Measurements from ENCODE around the gene A1BG. TPM values are rescaled to one million over a fixed set of nuclear protein-coding genes. Genes with fewer than 3 reads are reported as not detected.

The A1BG gene
- total and polyA plus RNA-seq, 4 donors: 1.2 to 53.4 (median 18.6) TPM

DNA sequence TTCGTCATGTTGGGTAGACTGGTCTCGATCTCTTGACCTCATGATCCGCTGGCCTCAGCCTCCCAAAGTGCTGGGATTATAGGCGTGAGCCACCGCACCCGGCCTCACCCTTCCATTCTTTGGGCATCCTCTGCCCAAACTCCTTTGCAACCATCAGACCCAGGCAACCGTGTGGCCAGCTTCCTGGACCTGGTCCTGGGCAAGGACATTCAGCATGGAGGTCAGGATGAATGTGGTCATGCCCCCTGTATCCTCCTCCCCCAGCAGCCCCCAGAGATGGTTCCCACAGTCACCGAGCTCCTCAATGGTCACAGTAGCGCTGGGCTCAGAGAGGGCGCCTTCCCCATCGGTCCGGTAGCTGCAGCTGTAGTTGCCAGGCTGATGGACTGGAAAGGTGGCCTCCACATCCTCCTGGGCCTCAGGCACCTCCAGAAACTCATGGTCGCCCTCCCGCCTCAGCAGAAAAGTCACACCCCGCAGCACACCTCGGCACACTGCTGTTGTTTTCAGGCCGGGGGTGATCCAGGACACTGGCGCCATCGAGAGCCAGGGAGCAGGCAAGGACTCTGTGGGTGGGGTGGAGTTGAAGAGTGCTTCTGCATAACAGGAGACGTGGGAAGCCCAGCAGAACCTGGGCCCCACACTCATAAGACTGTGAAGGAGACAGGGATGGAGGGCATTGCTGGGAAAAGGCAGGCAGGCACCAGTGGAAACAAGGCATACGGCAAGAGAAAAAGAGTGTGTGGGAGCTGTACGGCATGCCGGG is 1.1 kb downstream of the A1BG start:
- DNase-seq (peak in 1 of 3 donors; percentile 11), ATAC-seq (ENCODE audit: insufficient read depth, low FRiP score) (no peak)
- no peak overlapping the region for H3K9ac ChIP-seq (ENCODE audit: insufficient read depth in 1 of 2, low read length in 2 of 2)
- H3K9me3 ChIP-seq (ENCODE audit: control insufficient read depth in 4 of 4, insufficient read depth in 3 of 4, low read length in 3 of 4): peaks cover 0 to 10% (median 0%) of the 10 kb centered on the region in 4 donors
- 85 to 93% methylated on average over 23 of the region's 23 CpGs for WGBS, 2 donors
- H3K27me3 ChIP-seq (ENCODE audit: control insufficient read depth in 3 of 3, insufficient read depth in 3 of 3, low read length in 2 of 3): peaks cover 0 to 47% (median 39%) of the 10 kb centered on the region in 3 donors
- TF ChIP-seq, protein P1, sequence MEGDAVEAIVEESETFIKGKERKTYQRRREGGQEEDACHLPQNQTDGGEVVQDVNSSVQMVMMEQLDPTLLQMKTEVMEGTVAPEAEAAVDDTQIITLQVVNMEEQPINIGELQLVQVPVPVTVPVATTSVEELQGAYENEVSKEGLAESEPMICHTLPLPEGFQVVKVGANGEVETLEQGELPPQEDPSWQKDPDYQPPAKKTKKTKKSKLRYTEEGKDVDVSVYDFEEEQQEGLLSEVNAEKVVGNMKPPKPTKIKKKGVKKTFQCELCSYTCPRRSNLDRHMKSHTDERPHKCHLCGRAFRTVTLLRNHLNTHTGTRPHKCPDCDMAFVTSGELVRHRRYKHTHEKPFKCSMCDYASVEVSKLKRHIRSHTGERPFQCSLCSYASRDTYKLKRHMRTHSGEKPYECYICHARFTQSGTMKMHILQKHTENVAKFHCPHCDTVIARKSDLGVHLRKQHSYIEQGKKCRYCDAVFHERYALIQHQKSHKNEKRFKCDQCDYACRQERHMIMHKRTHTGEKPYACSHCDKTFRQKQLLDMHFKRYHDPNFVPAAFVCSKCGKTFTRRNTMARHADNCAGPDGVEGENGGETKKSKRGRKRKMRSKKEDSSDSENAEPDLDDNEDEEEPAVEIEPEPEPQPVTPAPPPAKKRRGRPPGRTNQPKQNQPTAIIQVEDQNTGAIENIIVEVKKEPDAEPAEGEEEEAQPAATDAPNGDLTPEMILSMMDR (IDR thresholded peaks at IDR 0.05; ENCODE audit: control extremely low read depth, extremely low read depth): no peak
- H3K4me3 ChIP-seq: no peak overlapping the region
- H3K36me3 ChIP-seq (ENCODE audit: control insufficient read depth in 4 of 4, insufficient read depth in 4 of 4, low read length in 4 of 4): peaks cover 0 to 5% (median 0%) of the 10 kb centered on the region in 4 donors
- H3K27ac ChIP-seq (ENCODE audit: low read depth in 1 of 2, low read length in 1 of 2): no peak overlapping the region
- H3K4me1 ChIP-seq (ENCODE audit: control insufficient read depth in 5 of 5, insufficient read depth in 5 of 5, low read length in 5 of 5): peaks cover 0 to 29% (median 2%) of the 10 kb centered on the region in 5 donors

DNA sequence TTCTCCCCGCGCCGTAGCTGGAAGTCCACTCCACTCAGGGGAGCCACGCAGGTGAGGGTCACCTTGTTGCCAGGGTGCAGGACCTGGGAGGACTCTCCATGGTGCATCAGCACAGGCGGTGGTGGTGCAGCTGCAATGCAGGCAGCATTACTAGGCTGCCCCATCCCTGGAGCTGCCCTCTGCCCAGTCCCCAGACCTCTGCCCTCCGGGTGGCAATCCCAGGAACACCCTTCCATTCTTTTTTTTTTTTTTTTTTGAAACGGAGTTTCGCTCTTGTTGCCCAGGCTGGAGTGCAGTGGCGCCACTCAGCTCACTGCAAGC is 1.8 kb downstream of the A1BG start:
- 92 to 95% methylated on average over 7 to 9 of the region's 9 CpGs for WGBS, 2 donors
- Histone ChIP-seq H3K4me1 (ENCODE audit: control insufficient read depth in 5 of 5, insufficient read depth in 5 of 5, low read length in 5 of 5) (peaks cover 0 to 22% (median 2%) of the 10 kb centered on the region in 5 donors), H3K9ac (ENCODE audit: insufficient read depth in 1 of 2, low read length in 2 of 2) (no peak overlapping the region), H3K9me3 (ENCODE audit: control insufficient read depth in 4 of 4, insufficient read depth in 3 of 4, low read length in 3 of 4) (peaks cover 0 to 6% (median 0%) of the 10 kb centered on the region in 4 donors), H3K27ac (ENCODE audit: low read depth in 1 of 2, low read length in 1 of 2) (no peak overlapping the region), H3K36me3 (ENCODE audit: control insufficient read depth in 4 of 4, insufficient read depth in 4 of 4, low read length in 4 of 4) (peaks cover 0 to 5% (median 0%) of the 10 kb centered on the region in 4 donors), H3K4me3 (no peak overlapping the region), H3K27me3 (ENCODE audit: control insufficient read depth in 3 of 3, insufficient read depth in 3 of 3, low read length in 2 of 3) (peaks cover 0 to 51% (median 43%) of the 10 kb centered on the region in 3 donors)
- TF ChIP-seq, protein P1 (IDR thresholded peaks at IDR 0.05; ENCODE audit: control extremely low read depth, extremely low read depth): no peak
- DNase-seq: peak in 1 of 3 donors; percentile 6
- ATAC-seq (ENCODE audit: insufficient read depth, low FRiP score): no peak

DNA sequence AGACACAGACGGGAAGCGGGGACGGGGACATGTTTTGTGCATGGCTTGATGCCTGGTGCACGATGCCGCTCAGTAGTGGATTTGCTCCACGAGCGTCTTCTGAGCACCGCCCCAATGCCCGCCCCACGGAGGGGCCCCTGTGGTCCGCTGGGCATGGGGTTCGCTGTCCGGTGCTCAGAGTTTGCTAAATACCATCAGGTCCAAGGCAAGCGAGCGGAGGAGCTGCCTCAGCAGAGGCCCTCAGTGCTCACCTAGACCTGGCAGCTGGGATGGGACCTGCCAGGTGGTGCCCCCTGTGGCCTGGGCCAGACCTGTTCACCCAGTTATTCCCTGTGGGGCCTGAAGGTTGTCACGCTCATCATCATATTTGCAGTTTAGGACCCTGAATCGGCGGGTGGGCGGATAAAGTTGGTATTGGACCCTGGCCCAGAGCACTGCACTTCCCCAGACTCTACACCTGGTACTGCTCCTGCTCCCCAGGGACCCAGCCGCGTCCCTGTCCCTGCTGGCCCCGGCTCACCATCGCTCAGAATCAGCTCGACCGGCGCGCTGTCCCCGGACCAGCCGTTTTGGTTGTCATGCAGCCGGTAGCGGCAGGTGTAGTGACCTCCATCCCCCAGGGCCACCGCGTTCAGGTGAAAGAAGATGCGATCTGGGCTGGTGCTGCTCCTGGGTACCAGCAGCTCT is 2.3 kb downstream of the A1BG start:
- Histone ChIP-seq H3K27ac (ENCODE audit: low read depth in 1 of 2, low read length in 1 of 2) (no peak overlapping the region), H3K27me3 (ENCODE audit: control insufficient read depth in 3 of 3, insufficient read depth in 3 of 3, low read length in 2 of 3) (peaks cover 0 to 50% (median 46%) of the 10 kb centered on the region in 3 donors), H3K9ac (ENCODE audit: insufficient read depth in 1 of 2, low read length in 2 of 2) (no peak overlapping the region), H3K4me3 (no peak overlapping the region), H3K36me3 (ENCODE audit: control insufficient read depth in 4 of 4, insufficient read depth in 4 of 4, low read length in 4 of 4) (peaks cover 0 to 5% (median 0%) of the 10 kb centered on the region in 4 donors), H3K4me1 (ENCODE audit: control insufficient read depth in 5 of 5, insufficient read depth in 5 of 5, low read length in 5 of 5) (peaks cover 0 to 17% (median 2%) of the 10 kb centered on the region in 5 donors), H3K9me3 (ENCODE audit: control insufficient read depth in 4 of 4, insufficient read depth in 3 of 4, low read length in 3 of 4) (peaks cover 0 to 2% (median 0%) of the 10 kb centered on the region in 4 donors)
- ATAC-seq (ENCODE audit: insufficient read depth, low FRiP score) (no peak), DNase-seq (peak in 1 of 3 donors; percentile 10)
- TF ChIP-seq, protein P1 (IDR thresholded peaks at IDR 0.05; ENCODE audit: control extremely low read depth, extremely low read depth): no peak
- 80 to 81% methylated on average over 34 of the region's 34 CpGs for WGBS, 2 donors
